DOHH2 (cell line): ENCODE data around the gene SYNE1.

Experiments
- H3F3A ChIP-seq: fragments of 200-600 bp; sonication (generic), shearing (Covaris generic); 2 replicates; pipeline ENCODE4 v1.6.0; 2016; ENCODE audit warnings: antibody characterized with exemption, mild to moderate bottlenecking; ENCODE audit not compliant: control insufficient read depth, insufficient read depth
- H3K27ac ChIP-seq: fragments of 200-600 bp; sonication (generic); 2 replicates; pipeline ENCODE4 v1.5.1; 2014; ENCODE audit warnings: low read depth, mild to moderate bottlenecking, low read length, moderate library complexity
- H3K27me3 ChIP-seq: fragments of 200-600 bp; sonication (generic); 2 replicates; pipeline ENCODE4 v1.6.1; 2014; ENCODE audit warnings: mild to moderate bottlenecking, low read length, mixed read lengths; ENCODE audit not compliant: control insufficient read depth
- H3K36me3 ChIP-seq: fragments of 200-600 bp; sonication (generic); 2 replicates; pipeline ENCODE4 v1.6.1; 2014; ENCODE audit warnings: mild to moderate bottlenecking, low read length, moderate library complexity, mixed read lengths; ENCODE audit not compliant: control insufficient read depth
- H3K4me1 ChIP-seq: fragments of 200-600 bp; sonication (generic); 2 replicates; pipeline ENCODE4 v1.6.1; 2014; ENCODE audit warnings: mild to moderate bottlenecking, low read length, mixed read lengths; ENCODE audit not compliant: control insufficient read depth
- H3K4me2 ChIP-seq: fragments of 200-600 bp; sonication (generic); 2 replicates; pipeline ENCODE4 v1.6.0; 2014; ENCODE audit warnings: mild to moderate bottlenecking, low read length, moderate library complexity
- H3K4me3 ChIP-seq: fragments of 200-600 bp; sonication (generic); 2 replicates; pipeline ENCODE4 v1.5.1; 2014; ENCODE audit warnings: mild to moderate bottlenecking, low read length, mixed read lengths
- H3K79me2 ChIP-seq: fragments of 200-600 bp; sonication (generic); 2 replicates; pipeline ENCODE4 v1.6.1; 2014; ENCODE audit warnings: mild to moderate bottlenecking, low read length, mixed read lengths; ENCODE audit not compliant: control insufficient read depth
- H3K9me2 ChIP-seq: fragments of 200-600 bp; sonication (generic); replicated peaks from 2 replicates; pipeline ENCODE4 v1.6.1; 2014; ENCODE audit warnings: mild to moderate bottlenecking, low read length, mixed read lengths; ENCODE audit not compliant: control insufficient read depth
- H3K9me3 ChIP-seq: fragments of 200-600 bp; sonication (generic); 2 replicates; pipeline ENCODE4 v1.6.1; 2014; ENCODE audit warnings: antibody characterized with exemption, low read length, mixed read lengths; ENCODE audit not compliant: control insufficient read depth, insufficient read depth
- H4K20me1 ChIP-seq: fragments of 200-600 bp; sonication (generic); 2 replicates; pipeline ENCODE4 v1.6.0; 2014; ENCODE audit warnings: low read depth, mild to moderate bottlenecking, antibody characterized with exemption, low read length, moderate library complexity; ENCODE audit not compliant: control insufficient read depth, insufficient read depth
- EZH2phosphoT487 ChIP-seq: fragments of 200-600 bp; sonication (generic); IDR thresholded peaks from 2 replicates; pipeline ENCODE4 v1.6.1; 2017; ENCODE audit warnings: borderline replicate concordance, mild to moderate bottlenecking, antibody characterized with exemption, low read length, moderate library complexity, mixed read lengths
- TF ChIP-seq, protein P1 (sequence below): fragments of 200-600 bp; sonication (generic); IDR thresholded peaks from one replicate; pipeline ENCODE4 v1.5.1; 2014; ENCODE audit warnings: antibody characterized with exemption, mild to moderate bottlenecking, low read depth, low read length; ENCODE audit not compliant: poor library complexity, severe bottlenecking

SYNE1 gene

DNA sequence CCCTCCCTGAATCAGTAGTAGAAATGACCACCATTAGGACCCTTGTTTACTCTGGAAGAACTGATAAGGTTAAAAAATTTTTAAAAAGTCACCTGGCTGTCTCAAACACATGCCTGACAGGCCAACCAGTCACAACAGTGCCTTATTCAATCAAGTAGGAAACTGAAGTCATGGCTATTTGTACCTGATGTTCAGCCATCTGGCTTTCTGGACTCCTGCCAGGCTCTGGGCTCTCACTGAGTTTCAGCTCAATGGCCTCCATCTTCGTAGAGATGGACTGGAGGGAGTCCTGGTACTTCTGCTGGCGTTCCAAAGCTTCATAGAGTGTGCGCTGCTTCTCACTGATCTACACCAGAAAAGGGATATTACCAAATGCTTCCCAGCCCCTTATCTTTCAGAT lies 343.8 kb downstream of the SYNE1 start:
- Histone ChIP-seq H3K9me2 (no peaks in the 10 kb centered on the region), H3F3A (peaks cover 11% of the 10 kb centered on the region), H3K27me3 (no peaks in the 10 kb centered on the region), H3K4me1 (peaks cover 40% of the 10 kb centered on the region), H4K20me1 (no peaks in the 10 kb centered on the region), H3K4me2 (no peak overlapping the region), H3K4me3 (no peak overlapping the region), H3K36me3 (peaks cover 78% of the 10 kb centered on the region), H3K79me2 (peaks cover 38% of the 10 kb centered on the region), H3K9me3 (no peaks in the 10 kb centered on the region), H3K27ac (no peak overlapping the region)
- TF ChIP-seq, protein P1, sequence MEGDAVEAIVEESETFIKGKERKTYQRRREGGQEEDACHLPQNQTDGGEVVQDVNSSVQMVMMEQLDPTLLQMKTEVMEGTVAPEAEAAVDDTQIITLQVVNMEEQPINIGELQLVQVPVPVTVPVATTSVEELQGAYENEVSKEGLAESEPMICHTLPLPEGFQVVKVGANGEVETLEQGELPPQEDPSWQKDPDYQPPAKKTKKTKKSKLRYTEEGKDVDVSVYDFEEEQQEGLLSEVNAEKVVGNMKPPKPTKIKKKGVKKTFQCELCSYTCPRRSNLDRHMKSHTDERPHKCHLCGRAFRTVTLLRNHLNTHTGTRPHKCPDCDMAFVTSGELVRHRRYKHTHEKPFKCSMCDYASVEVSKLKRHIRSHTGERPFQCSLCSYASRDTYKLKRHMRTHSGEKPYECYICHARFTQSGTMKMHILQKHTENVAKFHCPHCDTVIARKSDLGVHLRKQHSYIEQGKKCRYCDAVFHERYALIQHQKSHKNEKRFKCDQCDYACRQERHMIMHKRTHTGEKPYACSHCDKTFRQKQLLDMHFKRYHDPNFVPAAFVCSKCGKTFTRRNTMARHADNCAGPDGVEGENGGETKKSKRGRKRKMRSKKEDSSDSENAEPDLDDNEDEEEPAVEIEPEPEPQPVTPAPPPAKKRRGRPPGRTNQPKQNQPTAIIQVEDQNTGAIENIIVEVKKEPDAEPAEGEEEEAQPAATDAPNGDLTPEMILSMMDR = no peak
- no peak for TF ChIP-seq EZH2phosphoT487

DNA sequence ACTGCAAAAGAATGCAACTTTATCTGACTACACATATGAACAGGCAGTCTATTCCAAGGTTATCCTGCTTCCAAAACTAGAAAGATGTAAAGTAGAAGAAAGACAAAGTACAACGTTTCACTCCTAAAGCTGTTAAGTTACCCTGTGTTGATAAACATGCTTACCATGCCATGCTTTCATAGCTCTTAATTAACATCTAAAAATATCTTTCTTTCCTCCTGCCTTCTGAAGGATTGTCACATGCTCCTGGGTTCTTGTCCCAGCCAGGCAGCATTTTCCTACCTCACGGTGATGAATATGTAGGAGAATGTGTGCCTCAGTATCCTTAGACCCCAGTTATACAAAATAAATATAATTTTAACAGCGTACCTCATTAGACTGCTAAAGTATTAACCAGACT lies 344.6 kb downstream of the SYNE1 start:
- Histone ChIP-seq H3K27ac (no peak overlapping the region), H3K9me2 (no peaks in the 10 kb centered on the region), H3K79me2 (peaks cover 30% of the 10 kb centered on the region), H3K27me3 (no peaks in the 10 kb centered on the region), H3K9me3 (no peaks in the 10 kb centered on the region), H4K20me1 (no peaks in the 10 kb centered on the region), H3F3A (peaks cover 2% of the 10 kb centered on the region), H3K36me3 (peaks cover 86% of the 10 kb centered on the region), H3K4me1 (peaks cover 31% of the 10 kb centered on the region), H3K4me2 (no peak overlapping the region), H3K4me3 (no peak overlapping the region)
- TF ChIP-seq, protein P1 = no peak
- TF ChIP-seq EZH2phosphoT487 = no peak

DNA sequence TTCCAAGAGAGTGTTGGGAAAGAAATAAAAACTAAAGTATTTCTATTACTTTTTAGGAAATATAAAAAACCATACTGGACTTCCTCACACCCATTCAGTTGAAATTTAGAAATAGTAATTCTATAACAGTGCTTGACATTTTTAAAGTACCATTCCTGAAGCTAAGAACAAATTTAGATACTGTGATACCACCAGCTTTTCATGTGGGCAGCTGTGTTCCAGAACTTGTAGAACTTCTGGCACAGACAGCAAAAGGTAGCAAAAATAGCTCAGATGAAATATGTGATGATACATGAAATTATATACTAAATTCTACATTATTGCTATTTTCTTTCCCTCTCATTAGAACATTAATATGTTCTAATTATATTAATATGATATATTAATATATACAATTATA lies 346.5 kb downstream of the SYNE1 start:
- Histone ChIP-seq H3K27ac (no peak overlapping the region), H3K36me3 (peaks cover 84% of the 10 kb centered on the region), H3F3A (no peaks in the 10 kb centered on the region), H3K9me3 (no peaks in the 10 kb centered on the region), H3K27me3 (no peaks in the 10 kb centered on the region), H3K4me2 (no peak overlapping the region), H3K4me1 (peaks cover 13% of the 10 kb centered on the region), H4K20me1 (no peaks in the 10 kb centered on the region), H3K79me2 (peaks cover 12% of the 10 kb centered on the region), H3K4me3 (no peak overlapping the region), H3K9me2 (no peaks in the 10 kb centered on the region)
- no peak for TF ChIP-seq EZH2phosphoT487
- TF ChIP-seq, protein P1 = no peak
